Fibroblast of lung (primary cell): ENCODE data around the gene BAD.

Source experiments
- EZH2 ChIP-seq: IDR thresholded peaks from 2 replicates; pipeline ENCODE4 v1.5.1; 2012; ENCODE audit warnings: low read length, control low read depth, mild to moderate bottlenecking; ENCODE audit errors: missing control alignments
- TF ChIP-seq, protein P1 (sequence below), 2 donors: IDR thresholded peaks in 1 of 2; conservative IDR thresholded peaks in 1 of 2; 1 replicate in 1 of 2; 2 replicates in 1 of 2; pipeline ENCODE4 v1.5.1; 2011 to 2012; ENCODE audit warnings: low read length in 2 of 2, control low read depth in 1 of 2, inconsistent platforms in 1 of 2, low read depth in 1 of 2, mild to moderate bottlenecking in 1 of 2

DNA sequence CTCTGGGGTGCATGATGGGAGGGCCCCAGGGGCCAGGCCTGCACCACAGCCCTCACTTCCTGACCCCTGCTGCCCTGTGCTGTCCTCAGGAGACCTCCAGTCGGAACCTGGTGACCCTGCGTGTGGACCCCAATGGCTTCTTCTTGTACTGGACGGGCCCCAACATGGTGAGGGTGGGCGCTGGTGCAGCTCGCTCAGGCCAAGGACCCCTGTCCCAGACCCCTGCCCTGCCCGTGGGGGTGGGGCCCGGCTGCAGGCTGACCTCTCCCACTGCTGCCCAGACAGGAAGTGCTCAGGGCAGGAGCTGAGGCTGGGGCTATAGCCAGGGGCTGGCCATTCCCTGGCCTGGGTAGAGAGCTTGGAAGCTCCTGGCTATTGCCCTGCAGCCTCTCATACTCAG, 30.1 kb downstream of the BAD start:
- TF ChIP-seq, protein P1, sequence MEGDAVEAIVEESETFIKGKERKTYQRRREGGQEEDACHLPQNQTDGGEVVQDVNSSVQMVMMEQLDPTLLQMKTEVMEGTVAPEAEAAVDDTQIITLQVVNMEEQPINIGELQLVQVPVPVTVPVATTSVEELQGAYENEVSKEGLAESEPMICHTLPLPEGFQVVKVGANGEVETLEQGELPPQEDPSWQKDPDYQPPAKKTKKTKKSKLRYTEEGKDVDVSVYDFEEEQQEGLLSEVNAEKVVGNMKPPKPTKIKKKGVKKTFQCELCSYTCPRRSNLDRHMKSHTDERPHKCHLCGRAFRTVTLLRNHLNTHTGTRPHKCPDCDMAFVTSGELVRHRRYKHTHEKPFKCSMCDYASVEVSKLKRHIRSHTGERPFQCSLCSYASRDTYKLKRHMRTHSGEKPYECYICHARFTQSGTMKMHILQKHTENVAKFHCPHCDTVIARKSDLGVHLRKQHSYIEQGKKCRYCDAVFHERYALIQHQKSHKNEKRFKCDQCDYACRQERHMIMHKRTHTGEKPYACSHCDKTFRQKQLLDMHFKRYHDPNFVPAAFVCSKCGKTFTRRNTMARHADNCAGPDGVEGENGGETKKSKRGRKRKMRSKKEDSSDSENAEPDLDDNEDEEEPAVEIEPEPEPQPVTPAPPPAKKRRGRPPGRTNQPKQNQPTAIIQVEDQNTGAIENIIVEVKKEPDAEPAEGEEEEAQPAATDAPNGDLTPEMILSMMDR (conservative IDR thresholded peaks at IDR 0.05 in 1 of 2, IDR thresholded peaks at IDR 0.05 in 1 of 2; ENCODE audit: low read depth in 1 of 2, low read length in 2 of 2): no peak
- TF ChIP-seq EZH2: no peak
